H9 (cell line): ENCODE data around the gene RAB3C. TPM values are rescaled to one million over a fixed set of nuclear protein-coding genes. Genes with fewer than 3 reads are reported as not detected.

Experiments used
- DNase-seq: peaks from one replicate; pipeline ENCODE4 v3.0.0-alpha.2; 2017
- H2AFZ ChIP-seq: one replicate; pipeline ENCODE4 v1.6.1; 2013; ENCODE audit warnings: mild to moderate bottlenecking, low read length, control low read depth, moderate library complexity
- H2AK5ac ChIP-seq: 2 replicates; pipeline ENCODE4 v1.6.1; 2013; ENCODE audit warnings: low read length, control low read depth, mixed read lengths; ENCODE audit not compliant: insufficient read length
- H2BK120ac ChIP-seq: one replicate; pipeline ENCODE4 v1.6.1; 2013; ENCODE audit warnings: low read depth, mild to moderate bottlenecking, low read length, control low read depth, inconsistent platforms; ENCODE audit not compliant: poor library complexity, severe bottlenecking
- H2BK12ac ChIP-seq: 2 replicates; pipeline ENCODE4 v1.6.1; 2013; ENCODE audit warnings: low read length, control low read depth, mixed read lengths, low read depth; ENCODE audit not compliant: insufficient read length
- H2BK15ac ChIP-seq: 2 replicates; pipeline ENCODE4 v1.6.1; 2013; ENCODE audit warnings: low read depth, low read length, control low read depth
- H2BK20ac ChIP-seq: one replicate; pipeline ENCODE4 v1.6.1; 2013; ENCODE audit warnings: low read depth, mild to moderate bottlenecking, low read length, control low read depth, inconsistent platforms; ENCODE audit not compliant: poor library complexity, severe bottlenecking
- H2BK5ac ChIP-seq: 2 replicates; pipeline ENCODE4 v1.6.1; 2013; ENCODE audit warnings: low read length, control low read depth, mixed read lengths; ENCODE audit not compliant: insufficient read length
- H3K14ac ChIP-seq: 2 replicates; pipeline ENCODE4 v1.6.1; 2013; ENCODE audit warnings: low read length, control low read depth; ENCODE audit not compliant: insufficient read depth
- H3K18ac ChIP-seq: 2 replicates; pipeline ENCODE4 v1.6.1; 2013; ENCODE audit warnings: low read depth, mild to moderate bottlenecking, mixed read lengths, low read length, control low read depth; ENCODE audit not compliant: insufficient read length
- H3K23ac ChIP-seq: 2 replicates; pipeline ENCODE4 v1.6.1; 2013; ENCODE audit warnings: low read length, control low read depth, mixed read lengths, low read depth; ENCODE audit not compliant: insufficient read length
- H3K23me2 ChIP-seq: 2 replicates; pipeline ENCODE4 v1.6.1; 2013; ENCODE audit warnings: low read depth, mild to moderate bottlenecking, mixed read lengths, low read length, control low read depth; ENCODE audit not compliant: insufficient read length, poor library complexity, severe bottlenecking
- H3K27ac ChIP-seq: 2 replicates; pipeline ENCODE4 v1.5.1; 2013; ENCODE audit warnings: low read length, control low read depth, mixed read lengths, low read depth; ENCODE audit not compliant: insufficient read length
- H3K27me3 ChIP-seq: 2 replicates; pipeline ENCODE4 v1.6.1; 2013; ENCODE audit warnings: low read length, control low read depth, inconsistent platforms; ENCODE audit not compliant: insufficient read depth
- H3K4ac ChIP-seq: 2 replicates; pipeline ENCODE4 v1.6.1; 2013; ENCODE audit warnings: low read depth, mild to moderate bottlenecking, control low read depth, inconsistent platforms, low read length, moderate library complexity
- H3K4me1 ChIP-seq: 2 replicates; pipeline ENCODE4 v1.6.1; 2013; ENCODE audit warnings: low read length, control low read depth, inconsistent platforms; ENCODE audit not compliant: insufficient read depth
- H3K4me2 ChIP-seq: 2 replicates; pipeline ENCODE4 v1.6.1; 2013; ENCODE audit warnings: low read length, control low read depth, mixed read lengths; ENCODE audit not compliant: insufficient read length, insufficient read depth
- H3K56ac ChIP-seq: 2 replicates; pipeline ENCODE4 v1.6.1; 2013; ENCODE audit warnings: low read depth, mild to moderate bottlenecking, mixed read lengths, low read length, control low read depth; ENCODE audit not compliant: insufficient read length
- H3K79me1 ChIP-seq: 2 replicates; pipeline ENCODE4 v1.6.1; 2013; ENCODE audit warnings: low read depth, mild to moderate bottlenecking, moderate library complexity, low read length, control low read depth, inconsistent platforms; ENCODE audit not compliant: insufficient read depth, poor library complexity, severe bottlenecking
- H3K79me2 ChIP-seq: 2 replicates; pipeline ENCODE4 v1.6.1; 2013; ENCODE audit warnings: low read length, control low read depth, inconsistent platforms; ENCODE audit not compliant: insufficient read depth
- H3K9ac ChIP-seq: 2 replicates; pipeline ENCODE4 v1.6.1; 2013; ENCODE audit warnings: low read length, control low read depth, mixed read lengths; ENCODE audit not compliant: insufficient read length; ENCODE audit errors: extremely low read depth
- H3K9me3 ChIP-seq: one replicate; pipeline ENCODE4 v1.6.1; 2013; ENCODE audit warnings: low read depth, low read length, inconsistent platforms; ENCODE audit not compliant: control insufficient read depth
- H3T11ph ChIP-seq: one replicate; pipeline ENCODE4 v1.6.1; 2013; ENCODE audit warnings: mild to moderate bottlenecking, low read length, control low read depth, inconsistent platforms
- H4K20me1 ChIP-seq: one replicate; pipeline ENCODE4 v1.6.1; 2013; ENCODE audit not compliant: control insufficient read depth, insufficient read length, insufficient read depth
- H4K5ac ChIP-seq: 2 replicates; pipeline ENCODE4 v1.6.1; 2013; ENCODE audit warnings: low read depth, mild to moderate bottlenecking, mixed read lengths, low read length, control low read depth; ENCODE audit not compliant: insufficient read length
- H4K8ac ChIP-seq: replicated peaks from 2 replicates; pipeline ENCODE4 v1.6.1; 2013; ENCODE audit warnings: low read length, control low read depth, mixed read lengths, low read depth; ENCODE audit not compliant: insufficient read length
- H4K91ac ChIP-seq: 2 replicates; pipeline ENCODE4 v1.6.1; 2013; ENCODE audit warnings: low read depth, mild to moderate bottlenecking, moderate library complexity, mixed read lengths, low read length, control low read depth; ENCODE audit not compliant: insufficient read length
- H3K27ac Mint-ChIP-seq, 3 experiments: 2 replicates in 2 of 3; 3 replicates in 1 of 3; pipeline ENCODE4 v1.8.0; 2020 to 2021; ENCODE audit warnings: mixed read lengths in 3 of 3, mild to moderate bottlenecking in 1 of 3, moderate library complexity in 1 of 3
- H3K27me3 Mint-ChIP-seq: 2 replicates; pipeline ENCODE4 v1.8.0; 2021; ENCODE audit warnings: low read depth, mild to moderate bottlenecking, moderate library complexity, mixed read lengths
- H3K36me3 Mint-ChIP-seq, 3 experiments: 2 replicates in 2 of 3; 3 replicates in 1 of 3; pipeline ENCODE4 v1.8.0; 2020 to 2021; ENCODE audit warnings: low read depth in 3 of 3, mixed read lengths in 3 of 3; ENCODE audit not compliant: insufficient read depth in 1 of 3
- H3K4me1 Mint-ChIP-seq, 2 experiments: 2 replicates each; pipeline ENCODE4 v1.8.0; 2020; ENCODE audit warnings: mixed read lengths in 2 of 2
- H3K4me3 Mint-ChIP-seq, 2 experiments: 2 replicates in 1 of 2; 3 replicates in 1 of 2; pipeline ENCODE4 v1.8.0; 2020 to 2021; ENCODE audit warnings: mild to moderate bottlenecking in 2 of 2, mixed read lengths in 2 of 2, moderate library complexity in 1 of 2
- H3K9me3 Mint-ChIP-seq, 2 experiments: 2 replicates in 1 of 2; 3 replicates in 1 of 2; pipeline ENCODE4 v1.8.0; 2020; ENCODE audit warnings: mild to moderate bottlenecking in 2 of 2, mixed read lengths in 2 of 2, moderate library complexity in 1 of 2
- CTCF ChIP-seq: fragments of 200-600 bp; sonication (generic); conservative IDR thresholded peaks from 3 replicates; pipeline ENCODE4 v1.8.0; 2021; ENCODE audit warnings: antibody characterized with exemption, mild to moderate bottlenecking
- WGBS: extraction: QIAGEN DNeasy Blood & Tissue Kit; methylation state at CpG from one replicate; pipeline ENCODE4 v1.1.7; 2013; ENCODE audit warnings: missing lambda C conversion rate, low lambda C conversion rate, mixed read lengths; ENCODE audit not compliant: insufficient read length; ENCODE audit errors: extremely low coverage; 5-methylcytosine and 5-hydroxymethylcytosine counted together
- total RNA-seq: library from RNA; stranded (reverse); gene quantifications from 2 replicates; pipeline ENCODE4 v1.2.1, GENCODE V29; 2021

Gene RAB3C
- total RNA-seq, 1 experiment from 2014 or later = 16.3 TPM

- no peak overlapping the region for H2BK15ac ChIP-seq
- no peak overlapping the region for H3K56ac ChIP-seq
- no peak overlapping the region for H3K4ac ChIP-seq
- no peaks in the 10 kb centered on the region for H3K23me2 ChIP-seq
- H3K9me3 ChIP-seq = no peaks in the 10 kb centered on the region
- no peak overlapping the region for H3T11ph ChIP-seq
- no peaks in the 10 kb centered on the region for H3K79me2 ChIP-seq
- no peak overlapping the region for H3K27ac ChIP-seq
- WGBS = no CpG with 5 or more reads among the region's 1 CpG
- H4K5ac ChIP-seq = no peak overlapping the region
- no peak overlapping the region for H2AFZ ChIP-seq
- H3K27me3 Mint-ChIP-seq = no peaks in the 10 kb centered on the region
- no peak overlapping the region for H2BK120ac ChIP-seq
- no peaks in the 10 kb centered on the region for H4K20me1 ChIP-seq
- no peaks in the 10 kb centered on the region for H3K27me3 ChIP-seq
- H2BK20ac ChIP-seq = no peak overlapping the region
- peaks cover 5 to 22% (median 15%) of the 10 kb centered on the region in 3 experiments; a peak in 5 of 7 replicates for H3K36me3 Mint-ChIP-seq
- no peaks in the 10 kb centered on the region for H3K79me1 ChIP-seq
- H3K18ac ChIP-seq = no peak overlapping the region
- no peak for TF ChIP-seq CTCF
- no peak overlapping the region; a peak in 2 of 5 replicates for H3K4me3 Mint-ChIP-seq
- no peak overlapping the region for H2BK5ac ChIP-seq
- no peak overlapping the region for H3K4me2 ChIP-seq
- no peak overlapping the region for H2BK12ac ChIP-seq
- H3K23ac ChIP-seq = no peak overlapping the region
- H3K9ac ChIP-seq = no peak overlapping the region
- no peak overlapping the region for H3K14ac ChIP-seq
- H2AK5ac ChIP-seq = no peak overlapping the region
- H3K27ac Mint-ChIP-seq = no peak overlapping the region
- H3K9me3 Mint-ChIP-seq = peaks cover 11 to 14% of the 10 kb centered on the region in 2 experiments; a peak in 4 of 5 replicates
- H3K4me1 Mint-ChIP-seq = peaks cover 43 to 54% of the 10 kb centered on the region in 2 experiments
- peaks cover 7% of the 10 kb centered on the region; the same call in 1 of the 2 replicates for H3K4me1 ChIP-seq
- H4K8ac ChIP-seq = no peak overlapping the region
- DNase-seq = no peak
- H4K91ac ChIP-seq = no peak overlapping the region
Measured at GRCh38 chr5:58722160-58722559, 139.3 kb downstream of the RAB3C start.
